Osteocyte (in vitro differentiated cells): ENCODE data around the gene GLIS2. TPM values are rescaled to one million over a fixed set of nuclear protein-coding genes. Genes with fewer than 3 reads are reported as not detected.

Experiments used
- DNase-seq: peaks from one replicate; pipeline ENCODE4 v3.0.0; 2021; ENCODE audit warnings: mixed read lengths; ENCODE audit not compliant: unreplicated experiment; ENCODE audit errors: extremely low spot score
- H3K27ac Mint-ChIP-seq: one replicate; pipeline ENCODE4 v1.8.0; 2021; ENCODE audit warnings: mild to moderate bottlenecking, mixed read lengths; ENCODE audit not compliant: unreplicated experiment
- H3K27me3 Mint-ChIP-seq: one replicate; pipeline ENCODE4 v1.8.0; 2021; ENCODE audit warnings: mixed read lengths; ENCODE audit not compliant: unreplicated experiment
- H3K36me3 Mint-ChIP-seq: one replicate; pipeline ENCODE4 v1.8.0; 2021; ENCODE audit warnings: mixed read lengths; ENCODE audit not compliant: unreplicated experiment
- H3K4me1 Mint-ChIP-seq: one replicate; pipeline ENCODE4 v1.8.0; 2021; ENCODE audit warnings: mixed read lengths; ENCODE audit not compliant: unreplicated experiment
- H3K4me3 Mint-ChIP-seq: one replicate; pipeline ENCODE4 v1.8.0; 2021; ENCODE audit warnings: mild to moderate bottlenecking, moderate library complexity, mixed read lengths; ENCODE audit not compliant: unreplicated experiment
- H3K9me3 Mint-ChIP-seq: one replicate; pipeline ENCODE4 v1.8.0; 2021; ENCODE audit warnings: mixed read lengths; ENCODE audit not compliant: unreplicated experiment
- CTCF ChIP-seq: fragments of 200-600 bp; sonication (generic); IDR thresholded peaks from 2 replicates; pipeline ENCODE4 v1.5.0; 2021; ENCODE audit warnings: antibody characterized with exemption, mild to moderate bottlenecking, moderate library complexity
- long read RNA-seq: library from polyadenylated mRNA; unstranded; transcript quantifications from one replicate; pipeline ENCODE4 v2.0.0, GENCODE V29; 2021
- total RNA-seq: library from RNA; stranded (reverse); gene quantifications from 2 replicates; pipeline ENCODE4 v1.2.1, GENCODE V29; 2021

The GLIS2 gene
- total RNA-seq, result 58.6 and 59.9 TPM in 2 replicates
- long read RNA-seq, result 0 reads

DNA sequence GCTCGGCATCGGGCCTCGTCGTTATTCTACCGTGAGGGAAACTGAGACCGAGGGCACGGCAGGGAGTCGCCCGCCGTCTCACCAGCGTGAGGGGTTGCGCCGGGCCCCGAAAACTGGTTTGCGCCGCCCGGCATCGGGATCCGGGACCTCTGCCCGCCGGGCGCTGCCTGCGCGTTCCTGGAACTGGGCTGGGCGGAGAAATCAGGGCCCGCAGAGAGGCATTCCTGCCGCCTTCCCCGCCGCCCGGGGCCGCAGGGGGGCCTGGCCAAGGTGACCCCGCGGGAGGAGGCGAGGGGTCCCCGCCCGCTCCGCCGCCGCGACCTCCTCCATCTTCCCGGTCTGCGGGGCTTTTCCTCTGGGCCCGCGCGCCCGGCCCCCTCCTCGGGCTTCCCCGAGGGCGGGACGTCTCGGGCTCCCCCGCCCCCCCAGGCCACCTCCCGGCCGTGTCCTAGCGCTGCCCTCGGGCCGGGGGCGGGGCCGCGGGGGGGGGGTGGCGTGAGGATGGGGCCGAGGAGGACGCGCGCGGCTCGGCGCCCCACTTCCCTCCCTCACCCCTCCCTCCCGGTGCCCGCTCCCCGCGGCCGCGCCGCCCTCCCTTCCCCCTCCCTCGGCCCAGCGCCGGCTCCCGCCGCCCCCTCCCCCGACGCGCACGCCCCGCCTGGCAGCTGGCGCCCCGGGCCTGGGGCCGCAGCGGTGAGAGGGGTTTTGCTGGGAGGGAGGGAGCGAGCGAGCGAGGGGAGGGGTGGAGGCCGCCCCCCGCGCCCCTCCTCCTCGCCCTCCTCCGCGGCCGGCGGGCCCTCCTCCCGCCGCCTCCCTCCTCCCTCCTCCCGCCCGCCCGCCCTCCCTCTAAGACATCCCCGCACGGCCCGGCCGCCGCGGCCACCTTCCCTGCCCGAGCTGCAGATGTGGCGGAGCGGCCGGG lies at the start of gene GLIS2:
GLIS2 (plus strand) TSS at position 882 of the 922 bp plus-strand sequence. CDS start 16,214 bp downstream, outside the sequence.
- H3K27ac Mint-ChIP-seq, result peak within 1 kb of the TSS; percentile 96
- H3K9me3 Mint-ChIP-seq, result no peaks in the 10 kb centered on the region
- DNase-seq, result peak; percentile 93

GRCh38 chr16:4266372-4266771 lies 49.5 kb upstream of the GLIS2 start:
- no peak for DNase-seq
- H3K27me3 Mint-ChIP-seq, result no peaks in the 10 kb centered on the region

More for the DNA sequence above, at the start of gene GLIS2:
- H3K4me1 Mint-ChIP-seq, result peaks cover 48% of the 10 kb centered on the region
- TF ChIP-seq CTCF, result no peak
- H3K4me3 Mint-ChIP-seq, result peak within 1 kb of the TSS; percentile 84
- H3K27me3 Mint-ChIP-seq, result no peaks in the 10 kb centered on the region
- H3K36me3 Mint-ChIP-seq, result no peaks in the 10 kb centered on the region

DNA sequence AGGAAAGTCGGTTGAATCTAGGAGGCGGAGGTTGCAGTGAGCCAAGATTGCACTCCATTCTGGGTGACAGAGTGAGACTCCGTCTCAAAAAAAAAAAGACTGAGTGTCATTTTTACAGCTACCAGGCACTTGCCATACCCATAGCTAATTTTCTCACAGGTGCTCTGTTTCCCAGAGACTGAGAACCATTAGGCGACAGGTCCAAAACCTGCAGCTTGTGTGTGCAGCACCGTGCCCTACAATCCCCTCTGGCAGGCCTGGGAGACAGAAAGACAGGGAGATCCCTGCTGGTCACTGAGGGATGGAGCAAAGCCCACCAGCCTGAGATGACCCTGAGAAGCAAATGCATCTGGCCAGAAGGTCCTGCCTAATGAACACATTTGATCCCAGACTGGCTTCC lies 45.8 kb upstream of the GLIS2 start:
- no peak for TF ChIP-seq CTCF
- Mint-ChIP-seq H3K9me3 (no peaks in the 10 kb centered on the region), H3K4me3 (no peak overlapping the region), H3K36me3 (no peaks in the 10 kb centered on the region), H3K27ac (no peak overlapping the region), H3K4me1 (peaks cover 6% of the 10 kb centered on the region), H3K27me3 (no peaks in the 10 kb centered on the region)
- no peak for DNase-seq

More at GRCh38 chr16:4266372-4266771, 49.5 kb upstream of the GLIS2 start:
- peaks cover 27% of the 10 kb centered on the region for H3K4me1 Mint-ChIP-seq
- no peaks in the 10 kb centered on the region for H3K9me3 Mint-ChIP-seq
- H3K36me3 Mint-ChIP-seq, result peaks cover 5% of the 10 kb centered on the region
- H3K4me3 Mint-ChIP-seq, result no peak overlapping the region
- peak overlapping the region; percentile 12 for H3K27ac Mint-ChIP-seq
- TF ChIP-seq CTCF, result no peak

- TF ChIP-seq CTCF, result no peak
- Mint-ChIP-seq H3K4me3 (peak overlapping the region; percentile 81), H3K36me3 (no peaks in the 10 kb centered on the region), H3K4me1 (peaks cover 6% of the 10 kb centered on the region), H3K27ac (peak overlapping the region; percentile 73), H3K27me3 (no peaks in the 10 kb centered on the region), H3K9me3 (no peaks in the 10 kb centered on the region)
- no peak for DNase-seq
Observed at GRCh38 chr16:4270595-4270994, 45.3 kb upstream of the GLIS2 start.
